ENCODE data around the gene SERGEF. TPM values are rescaled to one million over a fixed set of nuclear protein-coding genes. Genes with fewer than 3 reads are reported as not detected.

SERGEF gene
- total RNA-seq, 4 donors from 2014 or later = 32.0 to 50.2 (median 37.6) TPM

GRCh38 chr11:17774232-17775034, 238.4 kb downstream of the SERGEF start:
- DNase-seq (ENCODE audit: extremely low spot score) = no peak
- TF ChIP-seq EP300 (IDR thresholded peaks at IDR 0.05) = no peak
- no peak for TF ChIP-seq CTCF (IDR thresholded peaks at IDR 0.05)
- TF ChIP-seq POLR2A (IDR thresholded peaks at IDR 0.05; ENCODE audit: low read depth) = no peak
- no peak for TF ChIP-seq POLR2AphosphoS5 (IDR thresholded peaks at IDR 0.05)

GRCh38 chr11:17773674-17774073, 239.2 kb downstream of the SERGEF start:
- Histone ChIP-seq H3K4me3 (no peak overlapping the region), H3K27me3 (no peaks in the 10 kb centered on the region), H3K36me3 (no peaks in the 10 kb centered on the region), H3K27ac (replicated peaks in 1 of 4) (no peak overlapping the region), H3K4me1 (no peaks in the 10 kb centered on the region), H3K9me3 (no peaks in the 10 kb centered on the region)
- no peak for TF ChIP-seq POLR2AphosphoS5 (IDR thresholded peaks at IDR 0.05)
- no peak for TF ChIP-seq EP300 (IDR thresholded peaks at IDR 0.05)
- no peak for TF ChIP-seq CTCF (IDR thresholded peaks at IDR 0.05)
- TF ChIP-seq POLR2A (IDR thresholded peaks at IDR 0.05; ENCODE audit: low read depth) = no peak
- intact Hi-C loops (cut with DNase I) = no loop called here
- DNase-seq (ENCODE audit: extremely low spot score) = no peak
- 95% methylated on average over 6 of the region's 6 CpGs for WGBS

More at GRCh38 chr11:17774232-17775034, 238.4 kb downstream of the SERGEF start:
- WGBS = 88% methylated on average over 9 of the region's 12 CpGs
- Histone ChIP-seq H3K4me1 (no peaks in the 10 kb centered on the region), H3K27ac (replicated peaks in 1 of 4) (no peak overlapping the region), H3K9me3 (no peaks in the 10 kb centered on the region), H3K36me3 (no peaks in the 10 kb centered on the region), H3K27me3 (no peaks in the 10 kb centered on the region), H3K4me3 (no peak overlapping the region)
- intact Hi-C loops (cut with DNase I) = no loop called here

GRCh38 chr11:17772704-17773600, 239.9 kb downstream of the SERGEF start:
- Histone ChIP-seq H3K27me3 (no peaks in the 10 kb centered on the region), H3K4me1 (no peaks in the 10 kb centered on the region), H3K9me3 (no peaks in the 10 kb centered on the region), H3K36me3 (no peaks in the 10 kb centered on the region), H3K27ac (replicated peaks in 1 of 4) (no peak overlapping the region), H3K4me3 (no peak overlapping the region)
- no peak for DNase-seq (ENCODE audit: extremely low spot score)
- intact Hi-C loops (cut with DNase I) = no loop called here
- 91% methylated on average over 23 of the region's 31 CpGs for WGBS
- no peak for TF ChIP-seq EP300 (IDR thresholded peaks at IDR 0.05)
- TF ChIP-seq POLR2AphosphoS5 (IDR thresholded peaks at IDR 0.05) = no peak
- no peak for TF ChIP-seq POLR2A (IDR thresholded peaks at IDR 0.05; ENCODE audit: low read depth)
- no peak for TF ChIP-seq CTCF (IDR thresholded peaks at IDR 0.05)

GRCh38 chr11:17771841-17772401, 240.9 kb downstream of the SERGEF start:
- no peak for DNase-seq (ENCODE audit: extremely low spot score)
- no peak for TF ChIP-seq EP300 (IDR thresholded peaks at IDR 0.05)
- TF ChIP-seq POLR2A (IDR thresholded peaks at IDR 0.05; ENCODE audit: low read depth) = no peak
- no peak for TF ChIP-seq CTCF (IDR thresholded peaks at IDR 0.05)
- no peak for TF ChIP-seq POLR2AphosphoS5 (IDR thresholded peaks at IDR 0.05)
- H3K36me3 ChIP-seq = no peaks in the 10 kb centered on the region
- whole genome bisulfite sequencing = 98% methylated on average over 27 of the region's 37 CpGs
- intact Hi-C loops (cut with DNase I) = no loop called here
- H3K4me1 ChIP-seq = no peaks in the 10 kb centered on the region
- no peak overlapping the region for H3K4me3 ChIP-seq
- H3K9me3 ChIP-seq = no peaks in the 10 kb centered on the region
- H3K27ac ChIP-seq (replicated peaks in 1 of 4) = no peak overlapping the region
- H3K27me3 ChIP-seq = no peaks in the 10 kb centered on the region

All from esophagus muscularis mucosa (tissue), 4 donors.